GM10266 (cell line): ENCODE measurements around the gene LDLRAD3.

ENCODE experiments used
- DNase-seq: peaks from one replicate; pipeline ENCODE4 v3.0.0; 2012; ENCODE audit errors: extremely low spot score
- TF ChIP-seq, protein P1 (sequence below): IDR thresholded peaks from 2 replicates; pipeline ENCODE4 v1.5.1; 2012; ENCODE audit warnings: mild to moderate bottlenecking, low read depth; ENCODE audit not compliant: control insufficient read depth, insufficient read depth; ENCODE audit errors: missing control alignments

Gene LDLRAD3

DNA sequence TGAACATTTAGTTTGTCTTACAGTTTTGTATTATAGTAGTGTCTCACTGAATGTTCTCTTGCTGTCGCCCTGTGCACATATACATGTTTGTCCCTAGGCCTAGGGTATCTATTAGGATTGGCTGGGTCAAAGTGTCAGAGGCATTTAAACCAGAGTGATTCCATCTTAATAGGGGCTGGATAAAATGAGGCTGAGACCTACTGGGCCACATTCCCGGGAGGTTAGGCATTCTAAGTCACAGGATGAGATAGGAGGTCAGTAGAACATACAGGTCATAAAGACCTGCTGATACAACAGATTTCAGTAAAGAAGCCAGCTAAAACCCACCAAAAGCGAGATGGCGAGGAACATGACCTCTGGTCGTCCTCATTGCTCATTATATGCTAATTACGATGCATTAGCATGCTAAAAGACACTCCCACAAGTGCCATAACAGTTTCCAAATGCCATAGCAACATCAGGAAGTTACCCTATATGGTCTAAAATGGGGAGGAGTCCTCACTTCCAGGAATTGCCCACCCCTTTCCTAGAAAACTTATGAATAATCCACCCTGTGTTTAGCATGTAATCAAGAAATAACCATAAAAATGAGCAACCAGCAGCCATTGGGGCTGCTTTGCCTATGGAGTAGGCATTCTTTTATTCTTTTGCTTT lies 82.6 kb downstream of the LDLRAD3 start:
- TF ChIP-seq, protein P1, sequence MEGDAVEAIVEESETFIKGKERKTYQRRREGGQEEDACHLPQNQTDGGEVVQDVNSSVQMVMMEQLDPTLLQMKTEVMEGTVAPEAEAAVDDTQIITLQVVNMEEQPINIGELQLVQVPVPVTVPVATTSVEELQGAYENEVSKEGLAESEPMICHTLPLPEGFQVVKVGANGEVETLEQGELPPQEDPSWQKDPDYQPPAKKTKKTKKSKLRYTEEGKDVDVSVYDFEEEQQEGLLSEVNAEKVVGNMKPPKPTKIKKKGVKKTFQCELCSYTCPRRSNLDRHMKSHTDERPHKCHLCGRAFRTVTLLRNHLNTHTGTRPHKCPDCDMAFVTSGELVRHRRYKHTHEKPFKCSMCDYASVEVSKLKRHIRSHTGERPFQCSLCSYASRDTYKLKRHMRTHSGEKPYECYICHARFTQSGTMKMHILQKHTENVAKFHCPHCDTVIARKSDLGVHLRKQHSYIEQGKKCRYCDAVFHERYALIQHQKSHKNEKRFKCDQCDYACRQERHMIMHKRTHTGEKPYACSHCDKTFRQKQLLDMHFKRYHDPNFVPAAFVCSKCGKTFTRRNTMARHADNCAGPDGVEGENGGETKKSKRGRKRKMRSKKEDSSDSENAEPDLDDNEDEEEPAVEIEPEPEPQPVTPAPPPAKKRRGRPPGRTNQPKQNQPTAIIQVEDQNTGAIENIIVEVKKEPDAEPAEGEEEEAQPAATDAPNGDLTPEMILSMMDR, result no peak

DNA sequence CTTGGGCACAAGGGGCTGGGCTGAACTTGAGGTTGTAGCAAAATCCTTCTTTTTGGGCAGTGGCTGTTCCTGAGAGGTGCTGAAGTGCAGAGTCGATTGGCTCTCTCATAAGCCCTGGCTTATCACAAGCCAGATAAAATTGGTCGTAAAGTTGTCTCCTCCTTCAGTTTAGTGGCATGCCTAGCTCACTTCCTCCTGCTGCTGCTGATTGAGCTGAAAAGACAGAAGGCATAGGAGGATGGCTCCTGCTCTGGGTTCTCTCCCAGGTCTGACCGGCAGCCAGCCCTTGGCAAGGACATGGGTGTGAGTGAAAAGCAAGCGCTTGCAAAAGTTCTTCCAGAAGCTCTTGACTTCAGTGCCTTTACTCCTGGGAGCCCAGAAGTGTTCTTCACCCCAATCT lies 83.9 kb downstream of the LDLRAD3 start:
- TF ChIP-seq, protein P1, result no peak
- no peak for DNase-seq

More for the DNA sequence above, 82.6 kb downstream of the LDLRAD3 start:
- DNase-seq, result no peak

DNA sequence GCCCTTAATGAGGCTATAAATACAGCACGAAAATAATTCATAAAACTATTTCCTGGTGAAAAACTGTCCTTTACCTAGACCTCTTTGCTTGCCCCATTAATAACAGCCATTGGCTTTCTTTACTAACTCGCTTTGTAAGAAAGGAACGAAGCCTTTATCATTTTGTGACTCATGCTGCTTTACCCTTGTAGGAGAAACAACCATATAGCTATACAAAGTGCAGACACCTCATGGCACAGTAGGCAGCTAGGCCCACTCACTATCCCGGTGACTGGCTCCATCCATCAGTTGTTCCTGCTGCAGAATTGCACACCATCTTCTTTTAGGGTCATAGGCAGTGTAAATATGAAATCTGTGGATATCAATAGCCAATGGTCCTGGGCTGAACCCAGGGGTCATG lies 85.8 kb downstream of the LDLRAD3 start:
- DNase-seq, result no peak
- TF ChIP-seq, protein P1, result no peak

DNA sequence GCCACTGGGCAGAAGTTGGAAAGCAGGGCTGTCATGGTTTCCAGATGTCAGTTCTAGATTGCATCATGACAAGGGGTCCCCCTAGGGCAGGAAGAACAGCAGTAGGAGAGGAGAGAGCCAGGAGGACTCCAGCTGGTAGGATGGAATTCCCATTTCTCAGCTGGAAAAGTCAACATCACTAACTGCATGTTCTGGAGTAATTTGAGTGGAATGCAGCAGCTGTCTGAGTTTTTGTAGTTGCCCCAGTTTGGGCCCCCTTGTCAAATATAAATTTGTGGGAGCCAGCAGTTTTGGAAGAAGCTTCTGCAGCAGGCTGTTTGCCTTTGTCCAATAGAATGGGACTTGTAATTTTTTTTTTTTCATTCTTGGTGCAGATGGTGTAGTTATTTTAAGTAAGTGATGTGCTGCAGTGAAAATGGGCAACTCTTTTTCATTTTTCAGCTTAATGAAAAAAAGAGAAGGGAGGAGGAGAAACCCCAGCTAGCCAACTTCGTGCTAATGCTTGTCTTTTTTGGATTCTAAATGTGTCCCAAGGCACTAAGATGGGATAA lies 86.9 kb downstream of the LDLRAD3 start:
- DNase-seq, result no peak

DNA sequence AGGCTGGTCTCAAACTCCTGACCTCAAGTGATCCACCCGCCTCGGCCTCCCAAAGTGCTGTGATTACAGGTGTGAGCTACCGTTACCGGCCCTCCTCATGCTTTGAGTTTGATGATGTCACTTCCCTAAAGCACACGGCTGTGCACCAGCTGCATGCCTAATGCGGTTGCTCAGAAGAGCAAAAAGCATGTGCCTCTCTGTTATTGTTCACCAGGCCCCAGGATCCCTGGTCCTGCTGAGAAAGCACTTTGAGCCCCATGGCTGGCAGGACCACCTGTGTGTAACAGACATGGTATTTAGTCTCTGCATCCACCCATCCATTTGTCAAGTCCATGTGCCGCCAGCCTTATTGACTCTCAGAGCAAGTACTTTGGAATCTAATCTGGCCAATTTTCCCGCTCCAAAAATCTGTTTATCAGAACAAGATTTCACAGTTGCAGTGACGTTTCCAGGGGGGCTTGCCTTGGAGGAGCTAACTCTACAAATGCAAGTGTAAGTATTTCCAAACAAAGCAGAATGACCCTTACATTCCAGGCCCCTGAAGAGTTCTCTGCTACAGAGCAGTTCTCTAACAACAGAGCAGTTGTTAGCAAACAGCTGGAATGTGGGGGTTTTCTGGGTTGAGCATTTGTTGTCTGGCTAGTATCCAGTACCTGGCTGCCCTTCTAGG lies 89.4 kb downstream of the LDLRAD3 start:
- DNase-seq, result no peak
- TF ChIP-seq, protein P1, result no peak

More for the DNA sequence above, 86.9 kb downstream of the LDLRAD3 start:
- TF ChIP-seq, protein P1, result no peak

DNA sequence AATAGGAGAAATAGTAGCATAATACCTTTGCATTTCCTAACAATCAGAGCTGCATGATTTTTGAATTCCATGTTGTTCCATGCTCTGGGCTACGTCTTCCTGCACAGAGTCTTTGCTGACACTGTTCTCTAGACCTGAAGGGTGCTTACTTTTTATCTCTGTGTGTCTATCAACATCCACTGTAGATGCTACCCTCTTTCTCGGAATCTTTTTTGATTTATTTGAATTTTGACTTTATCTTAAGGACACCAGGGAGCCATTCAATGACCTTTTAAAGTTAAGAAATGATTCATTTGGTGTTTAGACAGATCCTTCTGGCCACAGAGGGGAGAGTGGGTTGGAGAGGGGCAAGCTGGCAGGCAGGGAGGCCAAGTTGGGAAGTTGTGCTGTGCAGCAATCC lies 90.1 kb downstream of the LDLRAD3 start:
- TF ChIP-seq, protein P1, result no peak
- no peak for DNase-seq

DNA sequence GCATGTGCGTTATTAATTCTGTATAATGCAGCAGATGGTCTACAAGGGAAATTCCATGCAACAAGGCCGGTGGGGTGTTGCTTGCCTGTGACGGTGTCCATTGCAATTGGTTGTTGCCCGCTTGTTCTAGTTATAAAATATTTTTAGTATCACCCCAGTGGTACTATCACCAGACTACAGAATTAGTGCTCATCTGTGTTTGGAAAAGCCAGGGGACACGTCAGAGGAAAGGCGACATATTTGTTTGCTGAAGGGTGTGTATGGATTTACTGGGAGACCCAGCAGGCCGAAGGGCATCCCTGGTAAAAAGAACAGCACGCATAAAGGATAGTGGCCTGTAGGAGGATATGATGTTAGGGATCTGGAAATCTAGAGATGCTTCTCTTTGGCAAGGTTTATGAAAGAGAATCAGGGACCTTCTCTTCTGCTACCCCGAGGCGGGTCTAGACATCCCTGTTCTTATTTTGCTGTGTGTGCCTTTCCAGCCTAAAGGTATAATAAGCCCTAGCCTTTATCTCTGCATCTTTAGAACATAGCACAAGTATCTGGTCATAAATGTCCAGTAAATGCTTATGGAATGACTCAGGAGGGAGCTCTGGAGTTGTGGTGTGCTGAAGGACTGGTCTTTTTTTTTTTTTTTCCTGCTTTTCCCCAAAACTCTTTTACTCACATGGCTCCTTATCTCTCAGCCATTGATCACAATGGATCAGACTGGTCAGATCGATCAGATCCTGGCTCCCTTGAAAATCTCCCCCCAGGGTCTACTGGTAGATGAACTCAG lies 90.9 kb downstream of the LDLRAD3 start:
- TF ChIP-seq, protein P1, result no peak
- no peak for DNase-seq
